ENCODE results near the gene USP46. TPM values are rescaled to one million over a fixed set of nuclear protein-coding genes. Genes with fewer than 3 reads are reported as not detected.

Gene USP46
- total and polyA plus RNA-seq, 2 of the 4 experiments (the other 2 are of a cell fraction): 9.3 to 15.4 TPM

- H4K8ac ChIP-seq (ENCODE audit: low read depth in 2 of 2, low read length in 2 of 2): peak overlapping the region; percentile 46 to 72; a peak in 2 of 4 replicates
- intact Hi-C loops (cut with micrococcal nuclease): loop anchor here (2.0 to 10.0 kb wide), 5 partner anchors 54 to 1577 kb away; partner anchors contain the start of gene RASL11B
- H4K20me1 ChIP-seq (ENCODE audit: insufficient read depth, low read length): peaks cover 25% of the 10 kb centered on the region; the same call in 1 of the 2 replicates
- peaks cover 20 to 55% of the 10 kb centered on the region in 2 experiments for H3K79me1 ChIP-seq (ENCODE audit: low read depth in 1 of 2, low read length in 2 of 2)
- H3K18ac ChIP-seq (ENCODE audit: low read depth, low read length): peak overlapping the region; percentile 27; the same call in 1 of the 2 replicates
- peak overlapping the region; percentile 75 for H3K14ac ChIP-seq (replicated peaks; ENCODE audit: low read depth, low read length)
- H3K27ac ChIP-seq (ENCODE audit: insufficient read depth, low read length): peak overlapping the region; percentile 99
- WGBS, 2 experiments (ENCODE audit: extremely low coverage in 2 of 2, insufficient read length in 1 of 2): 11% methylated on average over 1 of the region's 18 CpGs; no CpG with 5 or more reads in 1 of the 2 experiments
- H3K36me3 ChIP-seq (ENCODE audit: control insufficient read depth, insufficient read depth, low read length): no peaks in the 10 kb centered on the region
- H3K9me3 ChIP-seq (ENCODE audit: control insufficient read depth, insufficient read depth, low read length): no peaks in the 10 kb centered on the region; the same call in 1 of the 2 replicates
- peak overlapping the region; percentile 82 for H3K4me2 ChIP-seq (ENCODE audit: low read depth, low read length)
- H2BK15ac ChIP-seq (ENCODE audit: low read depth, low read length): no peak overlapping the region
- H3K23ac ChIP-seq (ENCODE audit: low read depth, low read length): peak overlapping the region; percentile 70
- H2AK5ac ChIP-seq (ENCODE audit: low read depth, low read length): peak overlapping the region; percentile 51
- H2AK9ac ChIP-seq (replicated peaks; ENCODE audit: low read depth, low read length, poor library complexity): peak overlapping the region; percentile 28
- 0 out of 2 replicates have a peak overlapping the region, but pooled peaks have one; percentile 18 for H2BK20ac ChIP-seq (ENCODE audit: low read depth, low read length)
- H3K4me3 ChIP-seq (ENCODE audit: insufficient read depth, low read depth, low read length): peak overlapping the region; percentile 99
- dilution Hi-C loops (cut with HindIII; ENCODE audit: low sequenced_read_pairs, unreplicated experiment): no loop called here
- H4K5ac ChIP-seq (ENCODE audit: low read depth, low read length): 0 out of 2 replicates have a peak overlapping the region, but pooled peaks have one; percentile 25
- H3K27me3 ChIP-seq (ENCODE audit: control insufficient read depth, insufficient read depth, low read length): no peaks in the 10 kb centered on the region
- peaks cover 8% of the 10 kb centered on the region for H3K9me1 ChIP-seq (ENCODE audit: insufficient read depth, low read length)
- peak overlapping the region; percentile 51 for H4K91ac ChIP-seq (ENCODE audit: insufficient read depth, low read depth, low read length)
- ChIA-PET POLR2A (ENCODE audit: unreplicated experiment) (interaction anchor here (0.6 kb wide), 2 partner anchors 153 to 282 kb away, joined by 3 to 5 read pairs; no protein-coding TSS in a partner anchor), CTCF (interaction anchor here (0.9 to 1.2 kb wide), 4 partner anchors 11 to 112 kb away, joined by 3 to 5 read pairs (median 4); no protein-coding TSS in a partner anchor)
- BruUV-seq (replicated peaks): no TSS peak
- H3K9ac ChIP-seq (ENCODE audit: low read depth, low read length): peak overlapping the region; percentile 100
- peaks cover 6% of the 10 kb centered on the region for H3K4me1 ChIP-seq (ENCODE audit: control insufficient read depth, insufficient read depth, low read length)
- no peak overlapping the region for H2BK120ac ChIP-seq (ENCODE audit: low read depth, low read length)
- H2BK5ac ChIP-seq (ENCODE audit: low read depth, low read length, poor library complexity, severe bottlenecking): no peak overlapping the region
- ATAC-seq (ENCODE audit: low read depth): peak; percentile 9
- H3K56ac ChIP-seq (ENCODE audit: extremely low read depth, insufficient read depth, low read length): peak overlapping the region; percentile 50; the same call in 1 of the 2 replicates
- in situ Hi-C loops (cut with MboI; ENCODE audit: low sequenced_read_pairs): loop anchor here (5.0 kb wide), 1 partner anchor 54 kb away; no protein-coding TSS in a partner anchor
- H2AFZ ChIP-seq (replicated peaks; ENCODE audit: low read length, poor library complexity): peak overlapping the region; percentile 55
- H3K4ac ChIP-seq (ENCODE audit: low read depth, low read length): peak overlapping the region; percentile 63
- DNase-seq: peak; percentile 69
- TF ChIP-seq CEBPB (IDR thresholded peaks at IDR 0.05; ENCODE audit: low read depth, low read length) (0 out of 2 replicates have a peak, but pooled peaks have one; percentile 9), RFX5 (IDR thresholded peaks at IDR 0.05; ENCODE audit: low read depth, low read length) (no peak), BHLHE40 (IDR thresholded peaks at IDR 0.05; ENCODE audit: low read depth, low read length) (no peak), MXI1 (IDR thresholded peaks at IDR 0.05; ENCODE audit: borderline replicate concordance, low read depth, low read length) (peak; percentile 24; the same call in 1 of the 2 replicates), ELK1 (IDR thresholded peaks at IDR 0.05; ENCODE audit: borderline replicate concordance, low read depth, low read length) (no peak)
- TF ChIP-seq, protein P1, sequence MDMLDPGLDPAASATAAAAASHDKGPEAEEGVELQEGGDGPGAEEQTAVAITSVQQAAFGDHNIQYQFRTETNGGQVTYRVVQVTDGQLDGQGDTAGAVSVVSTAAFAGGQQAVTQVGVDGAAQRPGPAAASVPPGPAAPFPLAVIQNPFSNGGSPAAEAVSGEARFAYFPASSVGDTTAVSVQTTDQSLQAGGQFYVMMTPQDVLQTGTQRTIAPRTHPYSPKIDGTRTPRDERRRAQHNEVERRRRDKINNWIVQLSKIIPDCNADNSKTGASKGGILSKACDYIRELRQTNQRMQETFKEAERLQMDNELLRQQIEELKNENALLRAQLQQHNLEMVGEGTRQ (IDR thresholded peaks at IDR 0.05; ENCODE audit: low read depth, low read length): no peak
Observed at GRCh38 chr4:52657618-52658501, 1.2 kb downstream of the USP46 start.
